ENCODE results near the gene PSMD14.

Gene PSMD14

DNA sequence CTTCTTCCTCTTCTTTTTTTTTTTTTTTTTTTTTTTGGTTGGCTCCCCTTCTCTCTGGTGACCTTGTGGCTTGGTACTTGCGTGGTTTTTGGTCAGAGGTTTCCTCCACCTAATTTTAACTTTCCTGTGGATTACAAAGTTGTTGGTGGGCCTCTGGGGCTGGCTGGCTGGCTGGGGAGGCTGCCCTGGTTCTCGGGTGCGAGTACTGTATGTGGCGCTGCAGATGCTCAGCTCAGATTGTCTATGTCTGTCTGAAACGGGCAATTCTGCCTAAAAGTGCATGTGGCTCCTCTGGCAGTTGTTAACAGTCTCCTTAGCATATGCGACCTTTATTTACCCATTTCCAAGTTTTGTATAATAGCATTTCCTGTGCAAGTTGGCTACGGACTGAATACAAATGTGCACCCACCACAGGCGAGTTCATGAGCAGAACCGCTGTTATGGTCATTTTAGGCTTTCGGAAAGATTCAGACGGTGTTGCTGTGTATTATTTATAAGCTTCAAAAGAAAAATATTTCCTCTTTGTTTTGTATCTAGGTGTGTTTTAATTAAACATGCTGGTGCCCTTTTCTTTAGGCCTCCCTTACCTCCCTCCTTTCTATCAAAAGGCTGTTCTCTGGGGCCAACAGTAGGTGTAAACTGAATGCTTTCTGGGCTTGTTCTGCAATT lies 112.3 kb downstream of the PSMD14 start:
- no peak for DNase-seq (ENCODE audit: low read depth)

DNA sequence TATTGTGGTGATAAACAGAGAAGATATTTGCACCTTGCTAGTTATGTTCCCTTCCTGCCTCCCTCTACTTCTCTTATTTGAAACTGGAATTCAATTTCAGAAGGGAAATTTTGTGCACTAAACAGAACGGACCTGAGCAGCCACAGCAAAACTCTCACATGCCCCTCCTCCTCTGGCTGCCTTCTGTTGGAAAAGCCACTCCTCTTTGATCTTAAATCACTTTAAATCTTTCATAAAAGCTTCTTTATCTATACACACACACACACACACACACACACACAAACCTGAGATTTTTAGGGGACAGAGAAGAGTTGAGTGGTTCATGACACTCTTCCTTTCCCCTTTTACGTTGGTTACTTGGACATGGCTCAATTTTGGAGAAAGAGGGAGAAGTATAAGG lies 113.5 kb downstream of the PSMD14 start:
- DNase-seq (ENCODE audit: low read depth) = no peak

DNA sequence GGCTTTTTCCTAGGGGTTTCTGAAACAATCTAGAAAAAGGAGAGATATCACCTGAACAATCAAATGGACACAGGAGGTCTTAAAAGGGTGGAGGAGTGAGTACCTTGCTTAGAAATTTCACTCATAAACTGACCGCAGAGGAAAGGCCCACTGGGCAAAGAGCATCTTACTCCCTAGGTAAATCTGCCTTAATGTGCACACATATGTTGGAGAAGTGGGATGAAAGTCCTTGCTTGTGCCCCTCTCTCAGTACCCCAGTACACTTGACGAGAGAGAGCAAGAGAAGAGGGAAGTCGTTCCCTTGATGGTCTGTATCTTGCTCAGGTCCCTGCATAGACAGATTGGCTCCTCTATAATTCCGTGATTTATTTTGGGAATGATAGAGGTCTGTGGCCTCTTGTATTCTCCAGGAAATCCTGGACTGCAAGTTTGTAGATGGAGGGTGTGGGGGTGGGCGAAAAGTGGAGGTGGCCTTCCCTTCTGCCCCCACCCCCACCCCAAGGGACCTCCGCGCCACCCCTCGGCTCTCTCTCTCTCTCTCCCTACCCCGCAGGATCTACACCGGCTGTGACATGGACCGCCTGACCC lies 114.7 kb downstream of the PSMD14 start:
- no peak for DNase-seq (ENCODE audit: low read depth)

GRCh38 chr2:161423421-161424393 lies 115.5 kb downstream of the PSMD14 start:
- no peak for DNase-seq (ENCODE audit: low read depth)

DNA sequence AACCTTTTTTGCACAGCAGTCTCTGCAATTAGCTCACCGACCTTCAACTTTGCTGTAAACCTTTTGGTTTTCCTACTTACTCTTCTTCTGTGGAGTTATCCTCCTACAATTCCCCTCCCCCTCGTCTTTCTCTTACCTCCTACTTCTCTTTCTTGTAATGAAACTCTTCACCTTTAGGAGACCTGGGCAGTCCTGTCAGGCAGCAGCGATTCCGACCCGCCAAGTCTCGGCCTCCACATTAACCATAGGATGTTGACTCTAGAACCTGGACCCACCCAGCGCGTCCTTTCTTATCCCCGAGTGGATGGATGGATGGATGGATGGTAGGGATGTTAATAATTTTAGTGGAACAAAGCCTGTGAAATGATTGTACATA lies 116.2 kb downstream of the PSMD14 start:
- no peak for DNase-seq (ENCODE audit: low read depth)

- no peak for DNase-seq (ENCODE audit: low read depth)
Measured at GRCh38 chr2:161424891-161425727, 116.9 kb downstream of the PSMD14 start.

DNA sequence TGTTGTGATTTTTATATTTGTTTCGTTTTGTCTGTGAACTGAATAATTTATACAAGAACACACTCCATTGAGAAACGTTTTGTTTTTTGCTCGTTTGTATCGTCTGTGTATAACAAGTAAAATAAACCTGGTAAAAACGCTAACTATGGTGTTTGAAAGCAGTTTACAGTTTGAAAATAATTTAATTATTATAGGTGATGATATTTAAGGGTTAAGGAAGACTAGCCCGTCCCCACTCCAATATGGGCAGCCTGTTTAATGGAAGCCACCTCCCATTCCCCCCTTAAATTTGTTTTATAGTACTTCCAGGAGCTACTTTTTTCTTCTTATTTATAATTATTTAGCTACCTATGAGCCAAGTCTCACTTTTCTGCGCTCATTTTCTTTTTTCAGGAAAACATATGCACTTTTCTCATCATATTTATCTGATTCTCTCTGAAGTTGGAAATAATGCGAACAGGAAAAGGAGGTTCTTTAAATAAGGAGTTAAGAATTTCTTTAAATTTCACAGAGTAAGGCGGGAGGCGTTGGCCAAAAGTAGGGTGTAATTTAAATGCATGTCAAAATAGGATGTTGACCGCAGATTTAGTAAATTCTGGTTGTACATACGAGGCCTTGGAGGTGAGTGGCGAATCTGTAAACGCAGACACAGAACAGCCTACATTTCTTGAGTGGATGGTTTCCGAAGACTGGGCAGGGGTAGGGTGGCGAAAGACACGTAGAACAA lies 117.7 kb downstream of the PSMD14 start:
- no peak for DNase-seq (ENCODE audit: low read depth)

- DNase-seq (ENCODE audit: low read depth) = no peak
Measured at GRCh38 chr2:161426455-161426921, 118.3 kb downstream of the PSMD14 start.

GRCh38 chr2:161426922-161427663 lies 118.9 kb downstream of the PSMD14 start:
- DNase-seq (ENCODE audit: low read depth) = no peak

DNA sequence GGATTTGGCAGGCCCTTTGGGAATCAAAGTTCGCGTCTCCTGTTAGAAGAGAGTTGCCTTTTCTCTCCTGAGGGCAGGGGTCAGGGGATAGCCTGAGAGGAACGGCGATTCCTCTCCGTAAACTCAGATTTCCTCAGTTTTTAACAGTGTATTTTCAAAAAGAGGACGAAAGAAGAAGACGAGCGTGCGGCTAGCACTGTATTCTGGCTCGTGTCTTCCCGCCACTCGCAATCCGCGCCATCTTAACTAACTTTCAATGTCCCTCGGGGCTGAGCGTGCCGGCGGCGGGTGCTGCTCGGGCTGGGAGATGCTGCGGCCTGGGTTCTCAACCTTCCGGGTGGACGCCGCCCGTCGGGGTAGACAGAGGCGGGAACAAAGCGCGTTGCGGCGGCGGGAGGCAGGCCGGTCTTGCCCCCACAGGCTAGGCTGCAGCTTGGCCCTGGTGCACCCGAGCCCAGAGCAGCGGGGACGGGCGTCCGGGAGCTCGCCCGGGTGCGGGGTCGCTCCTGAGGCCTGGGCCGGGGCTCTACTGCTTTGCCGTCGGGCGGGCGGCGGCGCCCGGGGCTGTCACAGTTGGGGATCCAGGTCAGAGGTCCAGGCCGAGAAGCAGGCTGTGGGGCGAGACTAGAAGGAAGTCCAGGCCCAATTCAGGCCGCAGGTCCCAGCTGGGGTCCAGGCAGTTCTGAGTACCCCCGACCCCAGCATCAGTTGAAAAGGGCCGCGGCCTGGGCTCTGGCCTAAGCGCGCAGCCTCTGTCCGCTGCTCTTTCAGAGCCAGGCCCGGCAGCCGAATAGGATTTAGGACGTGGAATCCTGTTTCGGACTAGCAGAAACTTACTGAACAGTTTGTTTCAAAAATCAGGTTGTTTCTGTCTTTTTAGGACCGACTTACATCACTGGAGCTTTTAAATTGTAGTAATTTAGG lies 119.7 kb downstream of the PSMD14 start:
- DNase-seq (ENCODE audit: low read depth) = no peak

DNA sequence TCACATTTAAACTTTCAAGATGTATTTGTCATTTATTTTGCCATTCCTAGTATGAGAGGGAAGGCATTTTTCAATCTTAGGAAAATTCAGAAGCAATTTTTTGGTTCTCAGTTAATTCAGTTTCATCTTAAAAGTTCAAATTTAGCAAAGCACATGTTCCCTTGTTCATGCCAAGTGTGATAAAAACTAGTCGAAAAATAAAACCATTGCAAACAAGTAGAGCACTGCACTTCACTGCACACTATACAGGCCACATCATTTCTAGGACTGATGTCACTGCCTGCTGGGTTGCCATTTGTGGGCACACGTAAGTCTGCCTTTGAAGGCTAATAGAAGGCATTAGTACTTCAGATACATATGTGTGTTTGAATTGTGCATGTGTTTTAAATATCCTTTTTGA lies 122.2 kb downstream of the PSMD14 start:
- no peak for DNase-seq (ENCODE audit: low read depth)

DNA sequence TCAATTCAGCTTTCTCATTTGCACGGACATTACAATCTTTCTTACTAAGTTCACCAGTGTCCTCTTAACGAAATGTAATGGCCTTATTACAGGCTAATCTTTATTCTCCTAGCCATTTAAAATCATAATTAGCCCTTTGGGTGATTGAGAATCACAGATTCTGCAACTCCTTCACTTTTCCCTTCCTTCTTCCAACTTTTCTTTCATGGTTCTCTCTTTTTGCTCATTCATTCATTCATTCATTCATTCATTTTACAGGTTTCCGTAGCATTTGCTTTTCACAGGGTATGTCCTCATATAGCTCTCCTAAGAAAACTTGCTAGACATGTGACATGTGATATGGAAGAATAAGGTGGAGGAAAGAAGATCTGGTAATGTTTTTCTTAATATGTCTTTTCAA lies 123.9 kb downstream of the PSMD14 start:
- no peak for DNase-seq (ENCODE audit: low read depth)

DNA sequence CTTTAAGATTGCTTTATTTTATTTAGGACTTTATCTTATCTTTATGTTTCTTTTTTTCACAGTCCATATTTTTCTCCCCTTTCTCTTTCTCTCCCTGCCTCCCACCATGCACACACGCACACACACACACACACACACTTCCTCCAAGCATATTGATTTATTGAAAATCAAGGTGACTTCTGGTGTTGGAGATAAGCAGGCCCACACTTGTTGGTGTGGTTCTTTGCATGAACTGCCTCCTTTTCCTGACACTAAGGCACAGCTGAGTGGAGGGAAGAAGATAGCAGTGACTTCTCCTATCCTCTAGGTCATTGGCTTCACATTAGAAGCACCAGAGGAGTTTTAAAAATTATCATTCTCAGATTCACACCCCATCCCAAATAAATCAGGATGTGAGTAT lies 125.9 kb downstream of the PSMD14 start:
- no peak for DNase-seq (ENCODE audit: low read depth)

GRCh38 chr2:161436411-161436810 lies 128.2 kb downstream of the PSMD14 start:
- DNase-seq (ENCODE audit: low read depth) = no peak

- DNase-seq (ENCODE audit: low read depth) = no peak
Measured at GRCh38 chr2:161438598-161438997, 130.4 kb downstream of the PSMD14 start.

DNA sequence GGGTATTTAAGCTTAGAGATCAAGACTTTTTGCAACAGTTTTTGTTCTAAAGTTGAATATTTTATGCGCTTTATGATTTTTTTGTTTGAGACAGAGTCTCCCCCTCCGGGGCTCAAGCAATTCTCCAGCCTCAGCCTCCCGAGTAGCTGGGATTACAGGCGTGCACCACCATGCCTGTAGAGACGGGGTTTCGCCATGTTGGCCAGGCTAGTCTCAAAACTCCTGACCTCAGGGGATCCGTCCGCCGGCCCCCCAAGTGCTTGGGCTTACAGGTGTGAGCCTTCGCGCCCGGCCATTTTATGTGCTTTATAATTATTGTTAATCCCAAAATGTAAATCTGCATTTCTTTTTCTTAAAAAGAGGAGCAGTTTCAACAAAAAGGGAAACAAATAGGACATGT lies 136.9 kb downstream of the PSMD14 start:
- DNase-seq (ENCODE audit: low read depth) = no peak

DNA sequence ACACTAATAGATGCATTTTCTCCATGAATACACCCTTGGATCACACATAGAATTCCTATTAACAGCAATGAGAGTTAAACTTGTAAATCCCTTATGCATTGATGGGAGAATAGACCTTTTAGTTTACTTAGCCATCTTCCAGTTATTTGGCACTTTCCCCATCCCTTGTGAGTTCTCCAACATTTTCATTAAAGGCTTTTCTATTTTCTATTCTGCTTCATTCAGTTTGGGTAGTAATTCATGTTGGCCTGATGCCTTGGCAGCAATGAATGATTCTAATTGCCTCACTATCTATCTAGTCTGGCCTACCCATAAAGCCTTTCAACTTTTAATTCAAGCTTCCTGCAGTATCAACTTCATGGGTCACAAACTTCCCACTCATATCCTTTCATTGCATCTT lies 140.2 kb downstream of the PSMD14 start:
- DNase-seq (ENCODE audit: low read depth) = no peak
